AG08396 (cell line): ENCODE measurements around the gene IL17REL.
A peak's percentile ranks its signal among the peaks of the same experiment; 100 is the strongest.

Source experiments
- DNase-seq: peaks from one replicate; pipeline ENCODE4 v3.0.0; 2012; ENCODE audit warnings: low spot score, mixed read lengths

Gene IL17REL

DNA sequence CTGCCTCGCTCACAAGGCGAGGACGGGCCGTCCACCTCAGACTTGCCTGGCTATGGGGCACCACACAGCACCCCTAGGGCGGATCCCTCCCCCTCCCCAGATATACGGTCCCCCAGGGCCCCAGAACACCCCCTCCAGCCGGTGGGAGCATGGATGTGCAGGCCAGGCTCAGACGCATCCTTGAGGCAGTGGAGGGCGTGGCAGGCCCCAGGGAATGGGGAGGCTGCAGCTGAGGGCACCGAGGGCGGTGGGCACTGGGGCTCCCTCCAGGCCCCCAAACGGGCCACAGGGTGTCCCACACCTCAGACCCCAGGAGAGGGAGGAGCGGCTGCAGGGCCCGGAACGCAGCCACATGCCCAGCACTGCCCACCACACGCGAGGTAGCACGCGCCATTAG, 33.5 kb upstream of the IL17REL start:
- DNase-seq, result peak; percentile 8

DNA sequence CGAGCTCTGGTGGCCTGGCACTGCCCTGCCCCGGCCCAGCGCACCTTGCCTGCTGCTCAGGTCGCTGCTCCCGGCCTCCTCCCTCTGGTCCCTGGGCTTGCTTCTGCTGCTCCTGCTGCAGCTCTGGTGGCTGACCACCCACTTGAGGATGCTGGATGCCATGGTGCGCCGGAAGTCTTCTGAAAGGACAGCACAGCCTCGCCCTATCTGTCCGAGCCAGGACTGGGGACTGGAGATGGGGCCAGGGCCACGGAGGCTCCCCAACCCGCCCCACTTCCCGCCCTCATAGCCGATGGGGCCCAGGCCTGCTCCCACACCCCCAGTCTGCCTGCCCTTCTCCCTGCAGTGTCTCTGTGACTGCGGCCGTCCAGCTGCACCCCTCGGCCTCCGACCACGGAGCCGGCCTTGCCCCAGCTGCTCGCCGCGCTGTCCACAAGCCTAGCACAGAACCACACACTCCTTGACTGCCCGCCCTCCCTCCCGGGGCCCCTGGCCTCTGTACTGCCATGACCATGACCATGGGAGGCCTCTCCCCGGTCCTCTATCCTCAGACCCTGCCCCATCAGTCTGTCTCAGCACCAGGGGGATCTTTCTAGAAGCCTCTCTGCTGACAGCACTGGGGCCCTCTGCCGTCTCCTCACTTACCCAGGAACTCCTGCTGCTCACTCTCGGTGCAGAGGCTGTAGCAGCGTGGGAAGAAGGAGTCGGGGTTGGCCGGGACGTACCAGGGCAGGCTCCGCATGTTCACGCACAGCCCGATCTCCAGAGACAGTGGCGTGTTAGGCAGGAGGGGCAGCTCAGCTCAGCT, 32.9 kb upstream of the IL17REL start:
- peak; percentile 10 for DNase-seq

DNA sequence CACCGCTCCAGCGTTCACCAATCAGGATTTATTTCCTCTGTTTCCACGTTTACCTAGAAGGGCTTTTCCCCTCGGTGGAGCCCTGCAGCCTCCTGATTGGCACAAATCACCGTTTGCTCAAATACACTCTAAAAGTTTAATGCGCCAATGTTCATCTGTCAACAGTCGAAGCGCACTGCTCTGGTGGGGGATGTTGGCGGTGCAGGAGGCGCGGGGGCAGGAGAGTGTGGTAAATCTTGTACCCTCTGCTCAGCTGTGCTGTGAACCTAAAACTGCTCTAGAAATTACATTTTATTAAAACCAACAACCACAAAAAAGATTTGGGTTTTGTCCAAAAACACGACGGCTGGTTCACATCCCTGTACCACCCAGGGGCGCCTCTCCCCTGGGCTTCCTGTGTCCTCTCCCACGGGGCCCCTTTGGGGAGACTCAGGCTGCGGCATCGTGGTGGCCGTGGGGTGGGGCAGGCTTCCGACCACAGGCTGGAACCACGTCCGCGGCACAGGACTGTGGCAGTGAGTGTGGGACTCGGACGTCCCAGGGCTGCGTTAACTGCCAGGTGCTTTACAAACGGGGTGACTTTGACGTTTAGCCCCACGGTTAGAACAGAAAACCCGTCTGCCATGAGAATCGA, 32.0 kb upstream of the IL17REL start:
- DNase-seq, result peak; percentile 13

DNA sequence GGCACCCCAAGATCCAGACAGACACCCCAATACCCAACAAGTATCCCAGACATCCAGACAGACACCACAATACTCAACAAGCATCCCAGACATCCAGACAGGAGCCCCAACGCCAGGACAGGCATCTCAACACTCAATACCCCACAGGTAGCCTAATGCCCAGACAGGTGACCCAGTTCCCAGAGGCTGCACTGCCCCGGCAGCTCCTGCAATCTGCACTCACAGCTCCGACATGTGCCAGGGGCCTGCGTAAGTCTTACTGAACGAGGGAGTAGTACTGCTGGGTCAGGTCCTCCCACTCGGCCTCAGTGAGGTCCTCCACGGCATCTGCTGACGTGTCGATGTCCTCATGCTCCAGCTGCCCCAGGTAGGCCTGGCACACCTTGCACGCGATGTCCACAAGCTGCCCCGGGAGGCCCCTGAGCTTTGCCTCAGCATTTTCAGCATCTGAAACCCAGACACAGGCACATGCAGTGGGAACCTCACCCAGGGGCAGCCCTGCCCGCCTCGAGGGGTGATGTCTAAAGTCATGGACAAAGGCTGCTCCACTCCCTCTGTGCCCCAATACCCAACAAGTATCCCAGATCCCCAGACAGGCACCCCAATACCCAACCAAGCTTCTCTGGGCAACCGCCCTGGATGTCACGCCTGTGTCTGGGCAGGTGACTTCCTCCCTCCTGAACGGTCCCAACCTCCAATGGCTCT, 28.9 kb upstream of the IL17REL start:
- DNase-seq, result no peak

DNA sequence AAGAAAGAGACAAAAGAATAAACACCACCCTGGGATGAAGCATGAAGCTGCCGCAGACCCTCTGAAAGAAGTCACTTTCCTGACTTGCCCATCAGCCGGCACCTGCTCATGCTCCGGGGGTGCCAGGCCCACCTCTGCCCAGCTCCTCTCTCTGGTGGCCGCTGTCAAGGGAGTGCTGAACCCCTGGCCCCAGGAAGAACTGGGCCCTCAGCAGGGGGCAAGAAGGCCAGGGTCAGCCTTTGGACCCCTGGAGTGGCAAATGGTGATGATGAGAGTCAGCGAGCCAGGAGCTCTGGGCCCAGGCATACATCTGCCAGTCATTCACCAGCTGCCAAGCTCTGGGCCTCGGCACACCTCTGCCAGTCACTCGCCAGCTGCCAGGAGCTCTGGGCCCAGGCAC, 28.2 kb upstream of the IL17REL start:
- no peak for DNase-seq

DNA sequence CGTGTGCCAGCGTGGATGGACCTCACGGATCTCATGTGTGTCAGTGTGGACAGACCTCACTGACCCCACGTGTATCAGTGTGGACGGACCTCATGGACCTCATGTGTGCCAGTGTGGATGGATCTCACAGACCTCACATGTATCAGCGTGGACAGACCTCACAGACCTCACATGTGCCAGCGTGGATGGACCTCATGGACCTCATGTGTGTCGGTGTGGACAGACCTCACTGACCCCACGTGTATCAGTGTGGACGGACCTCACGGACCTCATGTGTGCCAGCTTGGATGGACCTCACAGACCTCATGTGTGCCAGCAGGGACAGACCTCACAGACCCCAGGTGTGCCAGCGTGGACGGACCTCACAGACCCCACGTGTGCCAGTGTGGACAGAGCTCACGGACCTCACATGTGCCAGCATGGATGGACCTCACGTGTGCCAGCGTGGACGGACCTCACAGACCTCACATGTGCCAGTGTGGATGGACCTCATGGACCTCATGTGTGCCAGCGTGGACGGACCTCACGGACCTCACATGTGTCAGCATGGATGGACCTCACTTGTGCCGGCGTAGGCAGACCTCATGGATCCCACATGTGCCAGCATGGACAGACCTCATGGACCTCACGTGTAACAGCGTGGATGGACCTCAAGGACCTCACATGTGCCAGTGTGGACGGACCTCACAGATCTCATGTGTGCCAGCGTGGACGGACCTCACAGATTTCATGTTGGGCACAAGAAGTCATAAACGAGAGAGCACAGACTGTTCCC, 27.3 kb upstream of the IL17REL start:
- no peak for DNase-seq

DNA sequence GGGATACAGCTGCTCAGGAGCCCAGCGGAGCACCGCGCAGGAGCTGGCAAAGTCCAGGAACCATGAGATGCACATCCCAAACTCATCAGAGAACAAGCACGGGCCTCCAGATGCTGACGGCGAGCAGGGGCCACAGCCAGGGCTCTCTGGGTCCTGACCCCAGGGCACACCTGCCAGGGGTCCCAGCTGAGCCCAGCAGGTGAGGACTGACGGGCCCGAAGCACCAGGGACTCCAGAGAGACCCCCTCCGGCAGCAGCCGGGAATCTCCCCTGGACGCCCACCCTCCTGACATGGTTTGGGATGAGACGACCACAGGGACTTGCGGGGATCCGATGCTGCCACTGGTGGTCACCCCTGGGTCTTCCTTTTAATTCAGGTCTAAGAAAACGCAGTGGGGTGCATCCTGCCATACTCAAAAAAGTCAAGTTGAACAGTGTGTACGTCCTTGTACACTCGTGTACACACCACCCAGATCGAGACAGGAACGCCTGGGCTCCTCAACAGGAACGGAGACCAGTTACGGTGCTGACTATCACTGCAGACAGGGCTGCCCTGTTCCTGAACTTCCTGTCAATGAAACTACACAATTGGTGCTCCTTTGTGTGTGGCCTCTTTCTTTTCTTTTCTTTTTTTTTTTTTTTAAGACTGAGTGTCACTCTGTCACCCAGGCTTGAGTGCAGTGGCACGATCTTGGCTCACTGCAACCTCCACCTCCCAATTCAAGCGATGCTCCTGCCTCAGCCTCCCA, 23.6 kb upstream of the IL17REL start:
- DNase-seq, result no peak

DNA sequence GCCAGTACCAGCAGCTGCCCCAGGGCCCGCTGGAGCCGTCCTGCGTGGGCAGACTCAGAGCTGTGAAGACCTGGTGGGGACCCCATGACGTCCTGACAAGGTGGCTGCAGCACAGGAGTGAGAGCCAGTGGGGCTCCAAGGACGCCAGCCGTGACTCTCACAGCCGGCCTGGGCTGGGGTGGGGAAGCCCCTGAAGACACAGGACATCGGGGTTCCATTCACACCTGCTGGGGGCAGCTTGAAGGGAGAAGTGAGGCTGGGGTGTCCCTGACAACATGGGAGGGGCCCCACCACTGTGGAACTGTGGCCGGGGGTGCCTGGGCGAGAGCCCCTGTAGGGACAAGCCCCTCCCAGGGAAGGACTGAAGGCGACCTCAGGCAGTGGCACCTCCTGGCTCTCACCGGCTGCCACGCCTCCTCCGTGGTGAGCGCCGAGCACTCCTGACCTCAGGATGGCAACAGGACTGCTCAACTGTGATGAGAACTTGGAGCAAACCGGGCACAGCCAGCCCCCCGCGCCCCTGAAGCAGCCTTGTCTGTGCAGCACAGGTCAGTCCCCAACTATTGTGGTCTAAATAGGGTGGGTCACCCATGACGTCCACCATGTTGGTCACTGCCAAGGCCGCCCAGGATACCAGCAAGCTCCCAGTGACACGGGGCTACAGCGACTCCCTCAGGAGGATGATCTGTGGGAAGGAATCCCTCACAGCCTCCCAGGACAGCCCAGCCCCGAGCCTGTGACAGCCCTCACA, 22.7 kb upstream of the IL17REL start:
- DNase-seq, result no peak

DNA sequence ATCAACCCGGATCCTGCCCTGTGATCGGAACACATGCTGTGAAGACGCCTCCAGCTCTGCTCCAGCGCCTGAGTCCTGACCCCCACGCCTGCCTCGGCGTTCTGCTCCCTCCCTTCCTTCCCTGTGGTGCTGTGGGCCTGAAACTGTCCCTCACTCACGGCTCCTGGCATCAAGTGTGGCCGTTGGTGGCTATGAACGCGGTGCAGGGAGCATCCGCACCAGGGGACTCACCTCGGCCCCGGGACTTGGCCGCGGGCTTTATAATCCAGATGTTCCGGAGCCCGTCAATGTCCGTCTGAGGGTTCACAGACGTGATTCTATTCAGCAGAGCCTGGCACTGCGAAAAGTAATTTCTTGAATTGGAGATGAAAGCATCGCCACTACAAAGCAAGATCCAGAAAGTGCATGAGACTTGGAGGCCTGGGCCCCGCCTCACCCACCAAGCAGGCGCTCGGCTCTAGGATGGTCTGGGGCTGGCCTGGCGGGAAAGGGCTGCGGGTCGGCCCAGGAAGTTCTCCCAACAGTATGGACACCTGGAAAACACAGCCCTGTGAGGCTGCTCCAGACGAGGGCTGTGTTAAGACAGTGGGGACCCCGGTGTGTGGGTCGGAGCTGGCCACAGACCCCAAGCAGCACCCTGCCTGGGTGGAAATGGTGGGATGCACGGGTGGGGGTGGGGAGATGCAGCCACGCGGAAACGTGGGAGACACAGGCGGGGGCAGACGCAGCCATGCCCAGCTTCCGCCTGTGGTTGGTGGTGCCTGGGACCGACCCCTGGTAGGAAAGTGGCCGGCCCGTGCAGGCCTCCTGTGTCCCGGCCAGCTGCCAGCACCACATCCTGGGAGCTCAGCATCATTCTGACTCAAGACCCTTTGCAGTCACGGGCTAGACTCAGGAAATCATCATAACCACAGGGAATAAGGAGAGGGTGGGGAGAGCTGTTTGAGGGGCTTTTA, 21.8 kb upstream of the IL17REL start:
- DNase-seq, result peak; percentile 9

DNA sequence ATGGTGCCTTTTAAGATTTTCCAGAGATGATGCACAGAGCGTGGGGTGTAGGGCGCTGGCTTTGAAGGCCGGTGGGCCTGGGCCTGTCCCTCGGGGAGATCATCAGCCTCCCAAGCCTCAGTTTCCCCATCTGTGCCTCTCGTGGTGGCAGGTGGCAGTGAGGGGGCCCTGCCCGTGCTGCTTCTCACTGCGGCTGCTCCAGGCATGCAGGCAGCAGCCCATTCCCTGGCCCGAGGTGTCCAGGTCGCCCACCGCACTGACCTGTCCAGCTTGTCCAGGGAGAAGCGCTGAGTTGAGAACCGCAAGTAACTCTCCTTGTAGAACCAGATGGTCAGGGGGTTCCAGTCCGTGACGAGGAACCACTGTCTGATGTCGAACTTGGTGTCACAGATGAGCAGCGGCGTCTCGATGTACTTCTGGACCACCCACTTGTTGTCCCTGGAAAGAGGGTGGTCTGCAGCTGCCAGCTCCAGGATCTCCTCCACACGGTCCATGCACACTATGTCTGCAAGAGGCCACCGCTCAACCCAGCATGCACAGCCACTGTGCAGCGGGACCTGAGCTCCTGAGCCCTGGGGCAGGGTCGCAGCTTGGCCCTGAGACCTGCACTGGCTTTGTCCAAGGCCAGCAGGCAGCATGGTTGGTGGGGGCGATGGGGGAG, 20.5 kb upstream of the IL17REL start:
- DNase-seq, result no peak

DNA sequence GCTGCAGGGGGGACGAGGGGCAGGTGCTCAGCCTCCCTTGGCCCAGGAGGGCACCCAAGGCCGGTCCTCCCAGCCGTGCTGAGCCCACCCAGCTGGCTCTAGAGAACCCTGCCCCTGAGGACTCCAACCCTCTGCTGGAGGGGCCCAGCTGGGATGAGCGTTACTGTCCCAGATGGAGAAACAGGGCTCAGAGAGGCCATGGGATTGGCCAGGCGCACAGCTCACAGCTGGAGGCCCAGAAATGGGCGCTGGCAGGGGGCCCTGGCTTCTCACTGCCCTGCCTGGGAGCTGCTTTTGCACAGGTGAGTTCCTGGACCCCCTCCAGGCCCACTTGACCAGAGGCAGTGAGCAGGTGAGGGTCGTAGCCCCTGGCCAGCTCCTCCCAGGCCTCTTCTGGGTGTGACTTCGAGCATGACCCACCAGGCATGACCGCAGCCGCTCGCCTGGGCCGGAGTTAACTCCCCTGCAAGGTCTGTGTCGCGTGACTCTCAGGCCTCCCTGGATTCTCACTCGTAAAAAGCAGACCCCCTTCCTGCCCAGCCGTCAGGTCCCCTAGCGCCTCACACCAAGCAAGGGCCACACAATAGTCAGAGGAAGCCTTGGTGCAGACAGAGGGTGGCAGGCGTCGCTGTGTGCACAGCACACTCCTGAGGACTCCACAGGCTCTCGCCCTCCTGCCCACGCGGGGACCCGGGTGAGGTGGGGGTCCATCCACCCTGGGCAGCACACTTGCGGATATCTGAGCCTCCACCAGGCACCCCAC, 19.7 kb upstream of the IL17REL start:
- no peak for DNase-seq

DNA sequence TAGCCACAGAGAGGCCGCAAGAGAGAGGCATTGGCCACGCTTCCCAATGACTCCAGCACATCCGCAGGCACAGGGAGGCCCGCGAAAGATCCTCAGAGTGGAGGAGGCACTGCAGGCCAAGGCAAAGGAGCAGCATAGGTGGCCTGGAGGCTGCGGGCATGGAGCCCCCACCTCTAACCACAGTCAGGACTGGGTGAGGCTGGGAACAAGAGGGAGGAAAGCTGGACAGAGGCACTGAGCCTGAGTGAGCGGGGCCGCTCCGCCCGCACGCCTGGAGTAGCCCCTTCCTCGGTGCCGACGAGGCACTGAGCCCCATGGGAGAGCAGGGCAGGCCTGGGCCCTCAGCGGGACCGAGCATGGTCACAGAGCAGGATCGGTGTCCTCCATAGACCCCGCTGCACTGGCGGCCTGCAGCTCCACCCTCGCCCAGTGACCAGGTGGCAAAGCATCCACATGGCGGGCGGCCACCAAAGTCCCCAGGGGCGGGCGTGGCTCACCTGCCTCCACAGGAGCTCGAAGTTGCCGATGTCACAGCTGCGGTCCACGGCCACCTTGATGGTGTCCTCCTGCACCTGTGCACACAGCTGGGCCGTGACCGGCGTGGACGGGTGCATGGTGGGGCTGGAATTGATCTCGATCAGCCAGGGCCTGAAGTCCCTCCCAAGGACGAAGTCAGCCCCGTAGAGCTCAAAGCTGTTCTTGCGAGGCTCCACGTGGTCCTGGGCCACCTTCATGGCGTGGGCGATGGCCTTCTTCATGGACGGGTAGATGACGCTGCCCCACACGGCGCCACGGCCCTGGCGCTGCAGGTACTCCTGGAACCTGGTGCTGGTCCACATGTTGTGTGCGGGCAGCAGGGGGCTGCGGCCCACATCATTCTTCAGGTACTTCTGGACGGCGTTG, 18.9 kb upstream of the IL17REL start:
- peak; percentile 24 for DNase-seq

DNA sequence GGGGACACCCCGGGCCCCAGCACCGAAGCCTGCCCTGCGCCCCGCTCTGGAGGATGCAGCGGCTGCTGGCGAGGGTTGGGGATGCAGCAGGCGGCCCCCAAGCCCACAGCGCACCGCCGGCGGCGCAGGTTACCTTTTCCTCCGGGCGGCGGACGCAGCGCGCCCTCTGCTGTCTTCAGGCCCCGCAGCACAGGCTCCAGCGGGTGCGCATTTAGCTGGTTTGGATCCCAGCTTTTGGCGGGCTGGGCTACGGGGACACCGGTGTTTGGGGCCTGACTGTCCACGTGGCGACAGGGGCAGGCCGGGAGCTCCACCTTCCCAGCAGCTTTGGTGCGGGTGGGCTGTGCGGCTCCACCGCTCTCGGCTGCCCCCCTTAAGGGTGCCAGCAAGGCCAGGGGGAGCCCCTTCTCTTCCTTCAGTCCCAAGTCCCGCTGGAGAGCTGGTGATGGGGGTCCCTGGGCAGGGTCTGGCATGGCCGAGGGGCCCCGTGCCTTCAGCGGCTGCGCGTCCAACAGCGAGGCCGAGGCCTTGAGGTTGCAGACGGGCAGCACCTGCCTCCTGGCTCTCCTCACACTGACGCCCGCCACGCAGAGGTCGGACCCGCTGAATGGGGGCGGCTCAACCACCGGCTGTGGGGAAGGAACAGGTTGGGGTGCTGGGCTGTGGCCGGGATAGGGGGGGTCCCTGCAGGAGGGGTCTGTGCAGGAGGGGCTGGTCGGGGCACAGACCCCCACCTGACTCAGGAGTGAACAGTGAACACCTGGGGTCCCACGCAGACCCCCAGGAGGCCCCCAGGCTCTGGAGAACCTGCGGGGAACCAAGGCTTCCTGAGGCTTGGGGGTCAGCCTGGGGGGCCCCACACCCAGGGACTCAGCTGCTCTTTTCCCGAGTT, 18.0 kb upstream of the IL17REL start:
- peak; percentile 94 for DNase-seq

DNA sequence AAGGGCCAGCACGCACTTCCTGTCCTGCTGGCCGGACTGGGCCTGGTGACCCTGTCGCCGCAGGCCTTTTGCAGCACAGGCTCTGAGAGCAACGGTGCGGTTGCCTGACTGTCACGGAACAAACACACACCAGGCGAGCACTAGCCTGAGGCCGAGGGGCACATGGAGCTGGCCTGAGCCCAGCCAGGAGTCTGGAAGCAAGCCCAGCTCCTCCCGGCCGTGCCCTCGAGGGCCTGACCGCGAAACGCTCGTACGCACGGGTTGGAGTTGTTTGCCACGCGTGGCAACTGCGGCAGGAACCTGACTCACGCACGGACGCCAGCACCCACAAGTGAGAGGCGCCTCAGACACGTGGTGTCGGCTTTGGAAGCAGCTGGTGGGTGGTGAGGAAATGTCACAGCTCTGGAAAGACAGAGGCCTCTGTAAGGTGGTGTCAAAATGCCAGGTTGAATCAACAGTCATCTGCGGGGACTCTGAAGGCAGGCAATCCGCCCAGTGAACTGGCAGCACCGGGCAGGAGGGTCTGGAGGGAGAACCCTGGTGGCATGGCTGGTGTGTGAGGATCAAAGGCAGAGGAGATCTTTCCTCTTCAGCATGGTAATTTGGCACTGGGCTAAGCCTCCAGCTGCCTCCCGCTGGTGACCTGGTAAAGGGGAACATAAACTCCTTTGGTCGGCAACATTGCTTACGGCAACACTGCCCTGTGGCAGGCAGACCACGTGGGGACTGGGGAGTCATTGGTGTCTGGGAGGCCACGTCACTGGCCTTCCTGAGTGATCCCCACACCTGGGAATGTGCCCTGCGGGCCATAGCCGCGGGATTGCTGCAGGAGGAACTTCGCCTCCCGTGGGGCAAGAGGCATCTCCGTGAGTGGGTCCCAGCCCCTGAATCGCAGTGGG, 15.3 kb upstream of the IL17REL start:
- peak; percentile 56 for DNase-seq

DNA sequence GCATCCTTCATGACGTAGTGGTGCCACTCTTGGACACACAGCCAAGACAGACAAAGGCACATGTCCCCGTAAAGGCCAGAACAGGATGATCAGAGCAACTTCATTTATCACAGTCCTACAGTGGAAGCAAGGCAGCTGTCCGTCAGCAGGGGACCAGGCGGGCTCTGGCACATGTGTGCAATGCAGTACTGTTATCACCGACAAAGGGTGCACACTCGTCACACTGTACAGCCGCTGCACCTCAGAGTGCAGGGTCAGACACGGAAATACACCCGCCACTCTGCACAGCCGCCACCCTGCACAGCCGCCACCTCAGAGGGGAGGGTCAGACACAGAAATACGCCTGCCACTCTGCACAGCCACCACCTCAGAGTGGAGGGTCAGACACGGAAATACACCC, 13.4 kb upstream of the IL17REL start:
- DNase-seq, result no peak
